Stimulated activated CD8-positive, alpha-beta memory T cell treated with anti-CD3 and anti-CD28 coated beads, Interleukin-12 subunit alpha, Interleukin-12 subunit beta, amount 100 ng/mL, for 4 hours (primary cell): ENCODE results near the gene FAM114A1.
"Not testable (repeated sequence)": the region's sequence is repeated elsewhere in the genome, so short reads cannot be mapped to it uniquely, and the experiment has no call there.

Experiments
- DNase-seq: peaks from one replicate; pipeline ENCODE4 v3.0.0-alpha.2; 2020; ENCODE audit warnings: low read depth

FAM114A1 gene

GRCh38 chr4:38967260-38968095 lies 99.9 kb downstream of the FAM114A1 start:
- DNase-seq: no peak

GRCh38 chr4:38968668-38969067 lies 101.1 kb downstream of the FAM114A1 start:
- no peak for DNase-seq

DNA sequence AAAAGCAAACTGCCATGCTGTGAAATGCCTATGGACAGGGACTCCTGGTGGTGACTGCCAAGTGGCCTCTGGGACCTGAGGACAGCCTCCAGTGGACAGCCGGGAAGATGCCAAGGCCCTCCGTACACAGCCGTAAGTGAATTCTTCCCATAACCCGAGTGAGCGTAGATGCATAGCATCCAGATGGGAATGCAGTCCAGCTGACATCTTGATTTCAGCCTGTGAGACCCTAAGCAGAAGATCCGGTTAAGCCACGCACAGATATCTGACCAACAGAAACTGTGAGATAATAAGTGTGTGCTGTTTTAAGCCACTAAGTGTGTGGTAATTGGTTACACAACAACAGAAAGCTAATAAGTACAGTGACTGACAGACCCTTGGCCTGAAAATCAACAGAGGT lies 108.7 kb downstream of the FAM114A1 start:
- DNase-seq: no peak

GRCh38 chr4:38979081-38979480 lies 111.5 kb downstream of the FAM114A1 start:
- no peak for DNase-seq

DNA sequence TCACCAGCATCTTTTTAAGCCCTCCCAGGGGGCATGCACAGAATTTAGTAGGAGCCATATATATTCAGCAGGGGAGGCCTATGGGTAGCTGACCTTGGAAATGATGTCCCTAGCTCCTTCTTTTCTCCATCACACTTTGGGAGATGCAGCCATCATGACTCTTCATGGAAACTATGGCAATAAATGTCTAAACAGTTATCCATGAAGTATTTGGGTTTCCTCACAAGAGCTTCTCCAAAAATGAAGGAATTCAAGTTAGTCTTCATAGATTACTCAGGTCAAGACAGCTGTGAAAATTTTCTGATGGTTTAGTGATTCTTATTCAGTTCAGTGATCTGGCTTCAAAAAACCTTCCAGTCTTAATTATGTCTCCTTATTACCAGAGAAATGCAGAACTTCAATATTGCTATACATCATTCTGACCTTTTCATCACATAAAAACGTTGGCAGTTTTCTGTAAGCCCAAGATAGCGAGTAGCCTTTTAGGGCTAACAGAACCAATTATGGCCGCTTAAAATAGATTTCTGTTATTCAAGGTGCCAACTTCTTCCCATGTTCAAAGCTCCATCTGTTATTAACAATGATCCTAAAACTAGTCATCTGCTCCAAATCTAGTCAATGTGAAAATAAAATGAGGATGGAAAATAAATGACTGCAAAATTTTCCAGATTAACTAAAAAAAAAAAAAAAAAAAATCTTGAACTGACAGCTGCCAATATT lies 112.1 kb downstream of the FAM114A1 start:
- no peak for DNase-seq

- no peak for DNase-seq
Measured at GRCh38 chr4:38980903-38981676, 113.5 kb downstream of the FAM114A1 start.

- no peak for DNase-seq
Measured at GRCh38 chr4:38982361-38983095, 114.9 kb downstream of the FAM114A1 start.

- DNase-seq: no peak
Measured at GRCh38 chr4:38983291-38983690, 115.7 kb downstream of the FAM114A1 start.

DNA sequence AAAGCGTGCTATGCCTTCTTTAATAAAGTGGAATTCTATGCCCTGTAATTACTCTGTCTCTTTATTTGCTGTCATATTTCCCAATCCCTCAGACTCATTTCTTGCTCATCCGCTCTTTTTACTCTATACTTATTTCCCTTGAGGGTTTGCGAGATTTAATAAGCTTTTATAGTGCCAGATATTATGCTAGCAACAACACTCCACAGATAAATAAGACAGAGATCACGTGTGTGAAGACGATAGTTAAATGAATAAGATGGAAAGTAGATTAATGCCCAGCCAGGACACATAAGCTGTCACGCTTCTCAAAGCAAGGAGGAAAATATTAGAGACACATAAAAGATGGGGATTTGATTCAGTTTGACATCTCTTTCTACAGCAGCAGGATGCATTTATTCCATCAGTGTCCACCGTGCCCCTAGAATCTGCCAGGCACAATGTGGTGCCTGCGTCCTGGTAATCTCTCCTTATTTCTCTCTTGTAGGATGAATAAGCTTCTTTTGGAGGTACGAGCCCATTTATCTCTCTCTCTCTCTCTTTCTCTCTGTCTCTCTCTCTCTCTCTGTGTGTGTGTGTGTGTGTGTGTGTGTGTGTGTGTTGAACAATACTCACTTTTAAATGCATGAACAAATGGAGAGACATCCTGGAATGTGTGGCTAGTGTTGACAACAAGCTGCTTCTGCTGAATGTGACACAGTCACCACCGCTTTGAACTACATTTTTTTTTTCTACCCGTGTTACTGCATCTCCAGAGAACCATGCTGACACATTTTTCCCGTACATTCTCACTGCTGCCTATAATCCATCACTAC lies 116.4 kb downstream of the FAM114A1 start:
- DNase-seq: no peak

GRCh38 chr4:38985410-38986100 lies 117.9 kb downstream of the FAM114A1 start:
- DNase-seq: no peak

- no peak for DNase-seq
Measured at GRCh38 chr4:38987491-38987890, 119.9 kb downstream of the FAM114A1 start.

DNA sequence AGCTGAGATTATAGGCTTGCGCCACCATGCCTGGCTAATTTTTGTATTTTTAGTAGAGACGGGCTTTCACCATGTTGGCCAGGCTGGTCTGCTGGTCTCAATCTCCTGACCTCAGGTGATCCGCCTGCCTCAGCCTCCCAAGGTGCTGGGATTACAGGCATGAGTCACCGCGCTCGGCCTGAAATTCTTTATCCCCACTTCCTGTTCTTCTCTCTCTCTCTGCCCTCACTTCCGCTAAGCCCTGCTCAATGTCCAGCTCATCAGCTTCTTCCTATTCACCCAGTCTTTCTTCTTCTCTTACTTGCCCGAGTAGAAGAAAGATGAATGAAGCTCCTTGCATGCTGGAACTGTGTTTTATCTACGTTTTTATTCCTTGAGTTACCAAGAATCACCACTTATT lies 120.7 kb downstream of the FAM114A1 start:
- not testable (repeated sequence) for DNase-seq

GRCh38 chr4:38989487-38989886 lies 121.9 kb downstream of the FAM114A1 start:
- no peak for DNase-seq

GRCh38 chr4:38990241-38990640 lies 122.6 kb downstream of the FAM114A1 start:
- DNase-seq: no peak

DNA sequence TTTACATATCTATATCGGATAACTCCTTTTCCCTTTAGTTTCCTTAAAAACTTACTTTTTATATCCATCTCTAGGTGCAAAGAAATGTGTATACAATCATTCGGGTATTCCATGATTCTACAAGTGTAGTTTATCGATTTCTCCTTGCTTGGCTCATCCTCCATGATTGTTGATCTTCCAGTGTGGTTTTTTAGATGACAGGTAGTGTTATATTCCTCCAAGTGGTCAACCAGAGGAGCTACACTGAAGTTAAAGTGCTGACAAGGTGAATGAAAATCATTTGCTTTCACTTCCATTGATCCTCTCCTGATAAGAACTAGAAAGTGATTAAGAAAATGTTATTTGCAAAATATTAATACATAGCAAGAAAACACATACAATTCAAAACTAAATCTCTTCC lies 126.1 kb downstream of the FAM114A1 start:
- no peak for DNase-seq

DNA sequence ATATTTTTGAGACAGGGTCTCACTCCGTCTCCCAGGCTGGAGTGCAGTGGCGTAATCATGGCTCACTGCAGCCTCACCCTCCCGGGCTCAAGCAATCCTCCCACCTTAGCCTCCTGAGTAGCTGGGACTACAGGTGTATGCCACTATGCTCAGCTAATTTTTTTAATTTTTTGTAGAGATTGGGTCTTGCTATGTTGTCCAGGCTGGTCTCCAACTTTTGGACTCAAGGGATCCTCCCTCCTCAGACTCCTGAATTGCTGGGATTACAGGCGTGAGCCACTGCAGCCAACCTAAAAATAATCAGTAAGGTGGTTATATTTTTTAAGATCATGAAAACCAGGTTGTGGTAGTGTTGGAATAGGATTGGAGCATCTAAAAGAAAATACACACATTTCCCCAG lies 126.5 kb downstream of the FAM114A1 start:
- DNase-seq: no peak
